K562 (cell line): Measurements from ENCODE around the gene TSPAN3. TPM values are rescaled to one million over a fixed set of nuclear protein-coding genes. Genes with fewer than 3 reads are reported as not detected.
A peak's percentile ranks its signal among the peaks of the same experiment; 100 is the strongest.

Experiments
- ATAC-seq: fragments of 200-7000 bp; cut with Tn5 transposase; 3 replicates; pipeline ENCODE4 v1.9.1; 2020; ENCODE audit warnings: moderate library complexity
- BruUV-seq: library from RNA; stranded (reverse); fragments of 400-500 nt; replicated peaks from 2 replicates; lab custom pipeline; 2021; lab: Mats Ljungman, UMichigan
- CTCF ChIA-PET: fragments of 300-600 bp; formaldehyde crosslinking; extraction: SDS; loops from one replicate; lab custom pipeline; 2021; ENCODE audit warnings: low intra/inter-chr PET ratio; lab: Yijun Ruan, JAX
- POLR2A ChIA-PET: fragments of 300-600, 350-650 bp; sonication (Branson Sonifier 250); formaldehyde crosslinking; extraction: SDS; loops from one replicate; lab custom pipeline; 2021; ENCODE audit warnings: antibody characterized with exemption, inconsistent platforms; lab: Yijun Ruan, JAX
- DNase-seq, 4 experiments: peaks; one replicate each; pipeline versions ENCODE4 v3.0.0 to v3.0.0-alpha.2; 2011 to 2018; ENCODE audit warnings: low spot score in 3 of 4, mixed read lengths in 3 of 4; ENCODE audit errors: extremely low read depth in 1 of 4
- FAIRE-seq: peaks from 2 replicates; lab custom pipeline; 2011; peaks lifted over from hg19 to GRCh38; lab: Jason Lieb, UNC
- H2AFZ ChIP-seq: 2 replicates; pipeline ENCODE4 v1.6.0; 2011; ENCODE audit warnings: low read depth, low read length, control low read depth, inconsistent platforms
- H3K27ac ChIP-seq: fragments of 200-600 bp; 3 replicates; pipeline ENCODE4 v1.8.0; 2011; ENCODE audit warnings: low read depth, mild to moderate bottlenecking, control low read depth, inconsistent platforms, low read length, moderate library complexity, mixed read lengths; ENCODE audit errors: extremely low read depth
- H3K27me3 ChIP-seq, 2 experiments: fragments of 300-600 bp in 1 of 2; 2 replicates in 1 of 2; 3 replicates in 1 of 2; pipeline versions ENCODE4 v1.6.0 to v1.8.0; 2011; ENCODE audit warnings: inconsistent platforms in 2 of 2, low read length in 2 of 2, mild to moderate bottlenecking in 1 of 2, mixed read lengths in 1 of 2, moderate library complexity in 1 of 2; ENCODE audit not compliant: control insufficient read depth in 2 of 2, insufficient read depth in 2 of 2
- H3K36me3 ChIP-seq: fragments of 300-600 bp; 3 replicates; pipeline ENCODE4 v1.8.0; 2011; ENCODE audit warnings: mild to moderate bottlenecking, low read length, inconsistent platforms; ENCODE audit not compliant: control insufficient read depth, insufficient read depth
- H3K4me1 ChIP-seq, 2 experiments: fragments of 200-600 bp in 1 of 2; replicated peaks in 1 of 2; 2 replicates in 1 of 2; 3 replicates in 1 of 2; pipeline versions ENCODE4 v1.5.1 to v1.8.0; 2011; ENCODE audit warnings: inconsistent platforms in 2 of 2, low read length in 2 of 2, mild to moderate bottlenecking in 1 of 2, mixed read lengths in 1 of 2, moderate library complexity in 1 of 2; ENCODE audit not compliant: control insufficient read depth in 2 of 2, insufficient read depth in 2 of 2
- H3K4me2 ChIP-seq: 2 replicates; pipeline ENCODE4 v1.6.1; 2011; ENCODE audit warnings: low read length, control low read depth, inconsistent platforms, mixed read lengths; ENCODE audit not compliant: insufficient read depth
- H3K4me3 ChIP-seq: fragments of 200-600 bp; sonication (generic), shearing (Covaris generic); 2 replicates; pipeline ENCODE4 v1.5.1; 2016; ENCODE audit warnings: control low read depth, inconsistent platforms
- H3K79me2 ChIP-seq: fragments of 200-600 bp; 3 replicates; pipeline ENCODE4 v1.8.0; 2011; ENCODE audit warnings: low read length, inconsistent platforms; ENCODE audit not compliant: control insufficient read depth, insufficient read depth
- H3K9ac ChIP-seq, 2 experiments: 2 replicates each; pipeline versions ENCODE4 v1.6.0 to v1.6.1; 2011; ENCODE audit warnings: low read depth in 2 of 2, low read length in 2 of 2, control low read depth in 1 of 2, inconsistent platforms in 1 of 2, mild to moderate bottlenecking in 1 of 2, mixed read lengths in 1 of 2; ENCODE audit not compliant: insufficient read depth in 1 of 2
- H3K9me1 ChIP-seq: one replicate; pipeline ENCODE4 v1.6.0; 2011; ENCODE audit warnings: inconsistent platforms, mild to moderate bottlenecking, low read length, moderate library complexity; ENCODE audit not compliant: control insufficient read depth, insufficient read depth
- H3K9me3 ChIP-seq: replicated peaks from 2 replicates; pipeline ENCODE4 v1.5.1; 2011; ENCODE audit warnings: low read depth, low read length, inconsistent platforms; ENCODE audit not compliant: control insufficient read depth, insufficient read depth
- H4K20me1 ChIP-seq: replicated peaks from 2 replicates; pipeline ENCODE4 v1.6.1; 2011; ENCODE audit warnings: low read length, inconsistent platforms, mixed read lengths; ENCODE audit not compliant: control insufficient read depth, insufficient read depth
- CCAR2 ChIP-seq: fragments of 200-400 bp; formaldehyde crosslinking; IDR thresholded peaks from 2 replicates; pipeline ENCODE4 v1.6.1; 2017; ENCODE audit warnings: mild to moderate bottlenecking, low read depth, low read length
- FOXK1 ChIP-seq: sonication (generic); formaldehyde crosslinking; IDR thresholded peaks from 2 replicates; pipeline ENCODE4 v1.8.0; 2022; ENCODE audit warnings: missing genetic modification reagents, mild to moderate bottlenecking, borderline replicate concordance
- NRF1 ChIP-seq, 2 experiments: fragments of 450-650 bp; IDR thresholded peaks in 1 of 2; conservative IDR thresholded peaks in 1 of 2; 2 replicates each; pipeline ENCODE4 v1.6.1; 2014; ENCODE audit warnings: mild to moderate bottlenecking in 2 of 2
- TEAD4 ChIP-seq, 2 experiments: sonication (generic) in 1 of 2; formaldehyde crosslinking in 1 of 2; IDR thresholded peaks; 2 replicates each; pipeline versions ENCODE4 v1.6.1 to v1.8.0; 2012 to 2022; ENCODE audit warnings: borderline replicate concordance in 1 of 2, inconsistent platforms in 1 of 2, low read length in 1 of 2, mild to moderate bottlenecking in 1 of 2, missing genetic modification reagents in 1 of 2
- TOE1 ChIP-seq, 2 experiments: fragments of 450-650 bp in 1 of 2; sonication (generic) in 1 of 2; formaldehyde crosslinking in 1 of 2; IDR thresholded peaks; 2 replicates each; pipeline versions ENCODE4 v1.7.1 to v1.8.0; 2016 to 2022; ENCODE audit warnings: borderline replicate concordance in 2 of 2, mild to moderate bottlenecking in 2 of 2, antibody characterized with exemption in 1 of 2, inconsistent platforms in 1 of 2, low read depth in 1 of 2, missing genetic modification reagents in 1 of 2, moderate library complexity in 1 of 2
- ZNF175 ChIP-seq: fragments of 200-800 bp; sonication (Bioruptor generic); IDR thresholded peaks from 2 replicates; pipeline ENCODE4 v1.6.1; 2016; ENCODE audit warnings: low read depth, mild to moderate bottlenecking, missing genetic modification characterization, missing compliant biosample characterization
- ZSCAN29 ChIP-seq: fragments of 450-650 bp; IDR thresholded peaks from 2 replicates; pipeline ENCODE4 v1.6.1; 2017
- WGBS: fragments of 100-300 bp; shearing (Covaris generic); methylation state at CpG from one replicate; pipeline ENCODE4 v1.1.6; 2016; ENCODE audit warnings: low coverage, mixed read lengths; ENCODE audit not compliant: insufficient coverage; ENCODE audit errors: missing lambda C conversion rate; 5-methylcytosine and 5-hydroxymethylcytosine counted together
- in situ Hi-C: fragments of 300-500 bp; cut with MboI; formaldehyde crosslinking; loops from 4 replicates; pipeline ENCODE4 v1.15.0; 2018; ENCODE audit warnings: inconsistent platforms, mixed read lengths
- intact Hi-C: fragments of 100-400 bp; cut with micrococcal nuclease; formaldehyde crosslinking; loops from 2 replicates; pipeline ENCODE4 v1.14.2; 2022
- polyA plus RNA-seq, 8 experiments: library from polyadenylated mRNA; depleted of rRNA in 4 of 8; stranded (reverse) in 5 of 8; unstranded in 3 of 8; fragments of >200 nt; fragmentation: Nextera tagmentation in 2 of 8; fragmentation: Illumina TruSeq in 1 of 8; extraction: Ambion mirVana in 2 of 8; extraction: Trizol in 1 of 8; gene quantifications; 2 replicates each; pipeline versions ENCODE4 v1.2.1 to v1.2.3, GENCODE V29; 2011 to 2014; ENCODE audit warnings: inconsistent platforms in 1 of 8, missing spikeins in 1 of 8
- total RNA-seq, 7 experiments: library from RNA; depleted of rRNA in 6 of 7; stranded (reverse); fragments of >200 nt in 6 of 7; fragmentation: Illumina TruSeq in 2 of 7; extraction: Trizol in 2 of 7; gene quantifications; 2 replicates each; pipeline versions ENCODE4 v1.2.1 to v1.2.3, GENCODE V29; 2011 to 2021; ENCODE audit warnings: low replicate concordance in 1 of 7
- TF ChIP-seq, protein P1 (sequence below): fragments of 250-450 bp; sonication (Bioruptor Pico); IDR thresholded peaks from 2 replicates; pipeline ENCODE4 v1.5.0; 2021; ENCODE audit warnings: mild to moderate bottlenecking, moderate library complexity

Gene TSPAN3
- total and polyA plus RNA-seq, 9 of the 15 experiments (the other 6 are each of a cell fraction or from before 2014, with no cell fraction given), result 14.3 to 144 (median 71.1) TPM

DNA sequence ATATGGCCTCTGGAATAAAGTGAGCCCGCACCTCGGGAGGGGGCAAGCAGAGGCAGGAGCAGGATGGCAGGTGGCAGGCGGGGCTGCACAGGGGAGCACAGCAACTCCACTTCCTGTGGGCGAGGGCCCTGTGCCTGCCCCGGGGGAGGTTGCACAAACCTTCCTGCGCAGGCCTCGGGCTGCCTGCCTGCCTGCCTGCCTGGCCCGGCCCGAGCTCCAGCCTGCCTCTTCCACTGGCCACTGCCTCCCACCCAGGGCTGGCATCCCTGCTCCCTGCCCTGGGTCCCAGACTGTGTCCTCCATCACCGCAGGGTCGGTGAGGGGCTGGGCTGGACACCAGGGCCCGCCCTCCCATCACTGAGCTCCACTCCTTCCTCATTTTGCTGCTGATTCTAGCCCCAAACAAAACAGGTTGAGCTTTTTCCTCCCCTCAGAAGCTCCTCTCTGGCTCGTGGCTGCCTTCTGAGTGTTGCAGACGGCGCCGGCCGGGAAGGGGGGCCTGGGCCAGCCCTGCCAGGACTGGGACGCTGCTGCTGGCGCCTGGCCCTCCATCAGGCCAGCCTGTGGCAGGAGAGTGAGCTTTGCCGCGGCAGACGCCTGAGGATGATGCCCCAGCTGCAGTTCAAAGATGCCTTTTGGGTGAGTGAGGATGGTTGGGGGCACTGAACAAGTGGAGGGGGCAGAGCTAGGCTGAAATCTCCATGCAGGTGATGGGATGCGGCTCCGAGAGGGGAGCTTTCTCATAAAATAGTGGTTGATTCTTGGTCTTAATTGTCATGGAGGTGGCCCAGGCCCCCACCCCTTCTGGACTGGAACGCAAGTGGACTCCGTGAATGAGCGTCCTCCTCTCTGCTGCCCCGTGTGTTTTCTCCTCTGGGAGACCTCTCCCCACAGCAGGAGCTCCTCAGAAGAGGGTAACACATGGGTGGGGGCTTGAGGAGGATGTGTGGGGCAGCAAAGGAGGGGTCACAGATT, 75.7 kb downstream of the TSPAN3 start, which contains the start of gene PSTPIP1:
TSS of gene PSTPIP1 (plus strand) at position 156 of the 975 bp plus-strand sequence. CDS start at position 604, 448 bp downstream.
- Histone ChIP-seq H3K4me2 (no peak within 1 kb of the TSS), H3K27me3 (peaks cover 41 to 92% of the 10 kb centered on the region in 2 experiments), H3K9ac (no peak within 1 kb of the TSS), H4K20me1 (peaks cover 4% of the 10 kb centered on the region; the same call in 1 of the 2 replicates), H2AFZ (no peak within 1 kb of the TSS), H3K9me3 (no peaks in the 10 kb centered on the region), H3K4me1 (peaks cover 0 to 12% of the 10 kb centered on the region in 2 experiments; a peak in 1 of 5 replicates), H3K4me3 (no peak within 1 kb of the TSS), H3K27ac (no peak within 1 kb of the TSS), H3K9me1 (no peaks in the 10 kb centered on the region), H3K79me2 (no peaks in the 10 kb centered on the region), H3K36me3 (no peaks in the 10 kb centered on the region)
- intact Hi-C loops, result no loop called here
- ATAC-seq, result no peak
- in situ Hi-C loops, result no loop called here
- ChIA-PET POLR2A (interaction anchor here (0.6 kb wide), 2 partner anchors 152 to 573 kb away, joined by 3 read pairs; no protein-coding TSS in a partner anchor), CTCF (no interaction called here)
- no peak for DNase-seq
- TF ChIP-seq FOXK1 (CRISPR knock-in tag) (no peak), NRF1 (conservative IDR thresholded peaks at IDR 0.05 in 1 of 2, IDR thresholded peaks at IDR 0.05 in 1 of 2) (peak in 1 of 2 experiments; percentile 8; a peak in 1 of 4 replicates)
- WGBS, result 0% methylated on average over 25 of the region's 28 CpGs
- FAIRE-seq, result no peak
- no TSS peak for BruUV-seq

DNA sequence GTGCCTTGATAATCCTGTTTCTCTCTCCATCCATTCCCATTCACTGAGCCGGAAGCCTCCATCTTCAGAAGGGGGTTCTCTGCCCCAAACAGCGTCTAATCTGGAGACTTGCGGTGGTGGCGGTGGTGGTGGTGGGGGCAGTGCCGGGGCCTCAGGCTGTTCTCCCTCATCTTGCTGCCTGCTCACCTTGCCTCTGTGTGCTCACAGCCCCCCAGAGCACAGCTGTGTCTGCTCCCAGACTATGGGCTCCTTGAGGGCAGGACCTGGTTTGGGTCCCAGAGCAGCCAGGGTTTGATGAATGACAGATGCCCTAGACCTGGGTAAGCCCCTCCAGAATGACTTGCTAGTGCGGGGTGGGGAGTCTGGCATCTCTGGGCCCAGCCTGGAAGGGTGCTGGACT, 76.4 kb downstream of the TSPAN3 start:
- no TSS peak for BruUV-seq
- no peaks in the 10 kb centered on the region for H3K9me1 ChIP-seq
- peaks cover 37 to 85% of the 10 kb centered on the region in 2 experiments for H3K27me3 ChIP-seq
- no peak overlapping the region for H3K27ac ChIP-seq
- H3K9me3 ChIP-seq, result no peaks in the 10 kb centered on the region
- ATAC-seq (no peak), FAIRE-seq (no peak), DNase-seq (no peak)
- WGBS, result 31% methylated on average over 5 of the region's 6 CpGs
- POLR2A ChIA-PET, result no interaction called here
- in situ Hi-C loops, result no loop called here
- peaks cover 4% of the 10 kb centered on the region; the same call in 1 of the 2 replicates for H4K20me1 ChIP-seq
- no peaks in the 10 kb centered on the region for H3K79me2 ChIP-seq
- H2AFZ ChIP-seq, result no peak overlapping the region
- no peak overlapping the region for H3K4me2 ChIP-seq
- intact Hi-C loops, result no loop called here
- H3K9ac ChIP-seq, result no peak overlapping the region
- H3K4me3 ChIP-seq, result no peak overlapping the region
- no peaks in the 10 kb centered on the region for H3K36me3 ChIP-seq
- CTCF ChIA-PET, result no interaction called here
- peaks cover 0 to 12% of the 10 kb centered on the region in 2 experiments; a peak in 1 of 5 replicates for H3K4me1 ChIP-seq
- TF ChIP-seq, protein P1, sequence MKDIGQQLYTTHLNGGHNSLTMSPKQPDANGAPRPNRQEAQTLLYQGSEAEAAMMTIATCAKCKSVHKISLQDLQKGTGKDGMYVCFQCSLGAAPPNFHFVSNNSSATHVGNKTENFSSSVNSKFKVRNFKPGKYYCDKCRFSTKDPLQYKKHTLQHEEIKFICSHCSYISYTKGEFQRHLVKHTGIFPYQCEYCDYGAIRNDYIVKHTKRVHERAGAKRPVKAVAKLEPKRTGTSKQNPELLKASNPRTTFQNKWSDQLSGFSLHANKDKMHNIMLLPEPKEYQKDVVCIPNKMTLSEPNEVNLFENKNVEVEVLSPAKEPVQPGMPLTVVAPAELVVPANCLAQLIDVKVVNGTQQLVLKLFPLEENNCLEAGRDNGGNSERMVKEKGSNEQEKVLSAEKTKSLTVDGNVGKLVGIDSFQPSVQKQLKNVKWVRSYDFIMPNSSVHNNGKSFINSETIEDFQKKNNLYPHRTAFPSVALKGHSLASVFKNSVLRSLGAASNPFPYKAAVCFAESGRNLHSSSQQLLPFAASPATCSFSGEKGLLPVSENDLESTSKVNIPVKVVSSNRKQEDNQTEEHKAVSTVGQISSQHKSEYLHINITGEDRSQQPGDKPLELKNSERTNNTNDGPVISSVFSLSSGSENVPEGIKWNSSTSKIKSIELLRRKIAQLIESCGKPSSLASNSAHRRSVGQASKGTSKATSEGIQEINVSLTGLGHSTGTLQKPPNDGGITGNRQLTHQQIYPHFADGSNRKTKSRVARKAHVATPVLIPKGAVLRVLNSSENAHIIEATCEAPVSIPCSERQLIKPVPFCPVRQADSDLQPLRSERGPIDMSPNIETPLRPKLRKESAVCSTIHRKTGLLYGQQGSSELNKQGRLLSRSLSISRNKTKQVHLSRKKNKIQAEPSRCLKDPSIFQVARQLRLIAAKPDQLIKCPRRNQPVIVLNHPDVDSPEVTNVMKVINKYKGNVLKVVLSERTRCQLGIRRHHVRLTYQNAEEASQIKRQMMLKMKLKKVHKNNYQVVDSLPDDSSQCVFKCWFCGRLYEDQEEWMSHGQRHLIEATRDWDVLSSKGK (CRISPR knock-in tag), result no peak
- no peak for TF ChIP-seq ZNF175 (CRISPR knock-in tag)
- TF ChIP-seq TEAD4 (IDR thresholded peaks at IDR 0.05; ENCODE audit: low read length), result no peak
- TF ChIP-seq TEAD4 (CRISPR knock-in tag; IDR thresholded peaks at IDR 0.05; ENCODE audit: borderline replicate concordance), result no peak
- TF ChIP-seq CCAR2, result no peak
- no peak for TF ChIP-seq ZSCAN29
- TF ChIP-seq TOE1 (IDR thresholded peaks at IDR 0.05; ENCODE audit: borderline replicate concordance), result no peak
- TF ChIP-seq TOE1 (CRISPR knock-in tag; IDR thresholded peaks at IDR 0.05; ENCODE audit: borderline replicate concordance, low read depth), result no peak
- TF ChIP-seq FOXK1 (CRISPR knock-in tag), result no peak
